Renal pelvis (tissue), 4 donors: ENCODE results near the gene KRTAP5-9. TPM values are rescaled to one million over a fixed set of nuclear protein-coding genes. Genes with fewer than 3 reads are reported as not detected.
A peak's percentile ranks its signal among the peaks of the same experiment; 100 is the strongest.
"Not testable (repeated sequence)": the region's sequence is repeated elsewhere in the genome, so short reads cannot be mapped to it uniquely, and the experiment has no call there.

ENCODE experiments used
- DNase-seq: peaks from one replicate; pipeline ENCODE4 v3.0.0-alpha.2; 2013
- polyA plus RNA-seq, 3 donors: library from polyadenylated mRNA; unstranded; fragments of 120-200 nt; gene quantifications; one replicate each; pipeline ENCODE4 v1.2.1, GENCODE V29; 2013; ENCODE audit not compliant: insufficient read length in 3 of 3

KRTAP5-9 gene
- polyA plus RNA-seq, 3 donors, result 0.26 to 1.0 (median 0.64) TPM

- no peak for DNase-seq
Observed at GRCh38 chr11:71558996-71559395, 10.8 kb downstream of the KRTAP5-9 start.

- DNase-seq, result no peak
Observed at GRCh38 chr11:71562120-71562519, 13.9 kb downstream of the KRTAP5-9 start.

GRCh38 chr11:71563406-71563805 is 15.2 kb downstream of the KRTAP5-9 start:
- DNase-seq, result no peak

GRCh38 chr11:71564430-71564829 is 16.2 kb downstream of the KRTAP5-9 start:
- DNase-seq, result no peak

GRCh38 chr11:71565263-71565662 is 17.0 kb downstream of the KRTAP5-9 start, which contains the start of gene KRTAP5-10:
KRTAP5-10 (plus strand) TSS chr11:71565563; CDS start chr11:71565588, 25 bp downstream.
- no peak for DNase-seq

GRCh38 chr11:71566081-71566620 is 17.9 kb downstream of the KRTAP5-9 start:
- DNase-seq, result no peak

- DNase-seq, result not testable (repeated sequence)
Observed at GRCh38 chr11:71566626-71567599, 18.7 kb downstream of the KRTAP5-9 start.

- not testable (repeated sequence) for DNase-seq
Observed at GRCh38 chr11:71567633-71568032, 19.4 kb downstream of the KRTAP5-9 start.

GRCh38 chr11:71568704-71569349 is 20.6 kb downstream of the KRTAP5-9 start:
- peak; percentile 29 for DNase-seq

GRCh38 chr11:71571101-71571850 is 23.1 kb downstream of the KRTAP5-9 start:
- DNase-seq, result not testable (repeated sequence)

- DNase-seq, result no peak
Observed at GRCh38 chr11:71572811-71573210, 24.6 kb downstream of the KRTAP5-9 start.

- no peak for DNase-seq
Observed at GRCh38 chr11:71574418-71574817, 26.2 kb downstream of the KRTAP5-9 start.

GRCh38 chr11:71575723-71576424 is 27.7 kb downstream of the KRTAP5-9 start:
- DNase-seq, result no peak

GRCh38 chr11:71576688-71577465 is 28.7 kb downstream of the KRTAP5-9 start:
- DNase-seq, result not testable (repeated sequence)

- no peak for DNase-seq
Observed at GRCh38 chr11:71577469-71578004, 29.3 kb downstream of the KRTAP5-9 start.

GRCh38 chr11:71579513-71579912 is 31.3 kb downstream of the KRTAP5-9 start:
- not testable (repeated sequence) for DNase-seq

- peak; percentile 31 for DNase-seq
Observed at GRCh38 chr11:71580057-71581003, 32.1 kb downstream of the KRTAP5-9 start.

GRCh38 chr11:71581826-71582225 is 33.6 kb downstream of the KRTAP5-9 start:
- no peak for DNase-seq
